ENCODE measurements around the gene CLPSL2.

The CLPSL2 gene

DNA sequence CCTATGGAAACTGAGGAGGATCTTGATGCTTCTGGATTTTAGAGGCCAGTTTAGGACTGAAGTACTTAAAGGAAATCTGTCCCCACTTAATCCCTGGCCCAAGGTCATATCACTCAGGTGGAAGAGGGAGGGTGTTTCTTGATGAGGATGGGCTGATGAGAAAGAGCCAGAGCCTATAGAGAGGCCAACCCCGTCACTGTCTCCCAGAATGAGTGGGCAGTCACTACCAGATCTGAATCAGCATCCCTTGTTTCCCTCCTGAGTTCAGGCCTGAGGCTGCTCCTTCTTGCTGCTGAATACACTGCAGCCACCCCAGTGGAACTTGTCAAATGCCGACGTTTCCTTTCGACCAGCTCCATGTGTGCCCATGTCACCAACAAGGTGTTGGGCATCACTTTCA lies 24.8 kb upstream of the CLPSL2 start:
- H3K27ac ChIP-seq: no peak overlapping the region
- TF ChIP-seq ZFX (IDR thresholded peaks at IDR 0.05) (no peak), CTCF (conservative IDR thresholded peaks at IDR 0.05) (no peak)

DNA sequence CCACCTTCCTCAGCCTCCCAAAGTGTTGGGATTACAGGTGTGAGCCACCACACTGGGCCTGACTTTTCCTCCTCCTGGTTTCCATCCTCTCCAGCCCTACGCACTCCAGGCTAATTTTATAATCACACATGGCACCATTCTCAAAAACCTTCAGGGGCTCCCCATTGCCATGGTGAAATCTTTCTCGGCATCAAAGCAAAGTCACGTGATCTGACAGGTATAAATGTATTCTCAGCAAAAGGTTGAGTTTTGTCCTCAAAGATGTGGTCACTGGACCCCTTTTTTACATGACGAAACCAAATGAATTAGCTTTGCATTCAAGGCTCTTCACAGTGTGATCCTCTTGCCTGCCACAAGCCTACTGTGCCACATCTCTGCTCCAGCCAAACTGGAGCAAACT lies 24.1 kb upstream of the CLPSL2 start:
- no peak for TF ChIP-seq ZFX (IDR thresholded peaks at IDR 0.05)
- no peak for TF ChIP-seq CTCF (conservative IDR thresholded peaks at IDR 0.05)
- no peak overlapping the region for H3K27ac ChIP-seq

GRCh38 chr6:35754452-35755277 lies 21.7 kb upstream of the CLPSL2 start:
- peak overlapping the region; percentile 62 for H3K27ac ChIP-seq
- TF ChIP-seq CTCF (conservative IDR thresholded peaks at IDR 0.05) (peak; percentile 27), ZFX (IDR thresholded peaks at IDR 0.05) (no peak)

- TF ChIP-seq CTCF (conservative IDR thresholded peaks at IDR 0.05) (no peak), ZFX (IDR thresholded peaks at IDR 0.05) (no peak)
- H3K27ac ChIP-seq: peak overlapping the region; percentile 62
These were observed 21.0 kb upstream of the CLPSL2 start for GRCh38 chr6:35755278-35755924.

DNA sequence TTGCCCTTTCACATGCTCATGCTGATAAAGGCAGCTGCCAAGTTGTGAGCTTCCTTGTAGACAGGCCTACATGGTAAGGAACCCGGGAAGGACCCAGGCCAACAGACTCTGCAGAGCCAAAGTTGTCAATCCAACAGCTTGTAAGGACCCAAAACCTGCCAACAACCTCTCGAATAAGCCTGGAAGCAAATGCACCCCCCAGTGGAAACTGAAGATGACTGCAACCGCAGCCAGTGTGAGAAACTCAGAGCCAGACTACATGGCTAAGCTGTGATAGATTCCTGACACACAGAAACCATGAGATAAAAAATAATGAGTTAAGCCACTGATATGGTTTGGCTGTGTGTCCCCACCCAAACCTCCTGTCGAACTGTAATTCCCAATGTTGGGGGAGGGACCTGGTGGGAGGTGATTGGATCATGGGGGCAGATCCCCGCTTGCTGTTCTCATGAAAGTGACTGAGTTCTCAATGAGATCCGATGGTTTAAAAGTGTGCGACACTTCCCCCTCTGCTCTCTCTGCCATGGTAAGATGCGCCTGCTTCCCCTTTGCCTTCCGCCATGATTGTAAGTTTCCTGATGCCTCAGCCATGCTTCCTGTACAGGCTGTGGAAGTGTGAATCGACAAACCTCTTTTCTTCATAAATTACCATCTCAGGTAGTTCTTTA lies 18.8 kb upstream of the CLPSL2 start:
- TF ChIP-seq ZFX (IDR thresholded peaks at IDR 0.05) (no peak), CTCF (conservative IDR thresholded peaks at IDR 0.05) (peak; percentile 27)
- H3K27ac ChIP-seq: no peak overlapping the region

- no peak for TF ChIP-seq ZFX (IDR thresholded peaks at IDR 0.05)
- TF ChIP-seq CTCF (conservative IDR thresholded peaks at IDR 0.05): no peak
- H3K27ac ChIP-seq: no peak overlapping the region
These were observed 17.0 kb upstream of the CLPSL2 start for GRCh38 chr6:35759426-35759825.

DNA sequence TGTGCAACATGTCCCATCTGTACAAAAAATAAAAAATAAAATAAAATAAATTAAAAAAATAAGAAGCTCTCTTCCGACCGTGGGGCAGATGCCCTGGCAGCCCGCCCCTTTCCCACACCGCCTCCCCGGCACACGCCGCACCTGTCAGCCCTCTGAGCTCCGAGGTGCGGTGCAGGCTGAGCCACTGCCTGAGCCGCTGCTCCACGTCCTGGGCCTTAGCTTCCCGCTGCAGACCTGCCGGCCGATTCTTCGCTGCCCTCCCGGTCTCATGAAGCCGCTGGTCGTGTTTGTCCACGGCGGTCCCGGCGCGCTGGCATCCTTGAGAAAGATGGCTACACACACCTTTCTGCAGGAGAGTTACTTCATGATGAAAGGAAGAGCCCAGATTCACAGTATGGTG lies 10.7 kb upstream of the CLPSL2 start:
- H3K27ac ChIP-seq: no peak overlapping the region
- TF ChIP-seq ZFX (IDR thresholded peaks at IDR 0.05) (no peak), CTCF (conservative IDR thresholded peaks at IDR 0.05) (no peak)
